Left colon (tissue), 2 donors: ENCODE measurements around the gene HMGB2. TPM values are rescaled to one million over a fixed set of nuclear protein-coding genes. Genes with fewer than 3 reads are reported as not detected.
A peak's percentile ranks its signal among the peaks of the same experiment; 100 is the strongest.

ENCODE experiments used
- ATAC-seq: fragments of 200-7000 bp; cut with Tn5 transposase; one replicate; pipeline ENCODE4 v1.9.1; 2020; ENCODE audit warnings: mild to moderate bottlenecking, moderate library complexity
- DNase-seq, 2 donors: peaks; one replicate each; pipeline ENCODE4 v3.0.0-alpha.2; 2020
- intact Hi-C, 2 donors: fragments of 100-400 bp; cut with DNase I in 1 of 2; cut with micrococcal nuclease in 1 of 2; formaldehyde crosslinking; loops; one replicate each; pipeline versions ENCODE4 v1.11.2 to v1.14.0; 2022; cut with DNase I, micrococcal nuclease
- long read RNA-seq: library from polyadenylated mRNA; unstranded; transcript quantifications from one replicate; pipeline ENCODE4 v2.0.0, GENCODE V29; 2021
- total RNA-seq, 2 donors: library from RNA; stranded (reverse); fragmentation: NEBNext Ultra II Directional; extraction: Animal tissue kit (Norgen Biotek cat#: 25700); gene quantifications; one replicate each; pipeline ENCODE4 v1.2.1, GENCODE V29; 2021
- donor health status: DM: no; HTN: no; CAD: no.
- donor health status: DM: yes; HTN: yes; CAD: no.

The HMGB2 gene
- total RNA-seq: 10 to 100 TPM; 41.5 to 61.3 TPM
- long read RNA-seq, transcript HMGB2-201 (5 exons, 1,889 nt): major isoform, 23 of 32 reads
- long read RNA-seq, transcript HMGB2-203 (5 exons, 1,175 nt): minor isoform, 5 of 32 reads
- long read RNA-seq, partial matches to known transcripts: 0 of 32 reads
- long read RNA-seq, other reads (novel, unspliced or antisense): 2 of 32 reads

GRCh38 chr4:173334085-173334890 is at the start of gene HMGB2:
Gene HMGB2, minus strand, starts transcription at chr4:173334358. Its CDS starts 709 bp downstream, at chr4:173333649.
- DNase-seq (peak; percentile 100), ATAC-seq (peak; percentile 88)
- intact Hi-C loops: loop anchor here in 1 of 2 donors (5.0 kb wide), 1 partner anchor 38 kb away; the partner anchor contains the start of gene SAP30

- DNase-seq: no peak
- intact Hi-C loops: no loop called here
- ATAC-seq: no peak
Measured at GRCh38 chr4:173382349-173382748, 48.2 kb upstream of the HMGB2 start.

- ATAC-seq: no peak
- intact Hi-C loops: no loop called here
- DNase-seq: no peak
Measured at GRCh38 chr4:173381610-173382009, 47.5 kb upstream of the HMGB2 start.

- DNase-seq (no peak), ATAC-seq (no peak)
- intact Hi-C loops: no loop called here
Measured at GRCh38 chr4:173380987-173381386, 46.8 kb upstream of the HMGB2 start.

GRCh38 chr4:173379929-173380328 is 45.8 kb upstream of the HMGB2 start:
- ATAC-seq (no peak), DNase-seq (no peak)
- intact Hi-C loops: no loop called here

GRCh38 chr4:173374588-173374987 is 40.4 kb upstream of the HMGB2 start:
- intact Hi-C loops: loop anchor here in 1 of 2 donors (5.0 kb wide), 1 partner anchor 42 kb away; the partner anchor contains the start of gene HMGB2
- no peak for ATAC-seq
- no peak for DNase-seq

GRCh38 chr4:173371292-173372192 is 37.4 kb upstream of the HMGB2 start:
- peak; percentile 31 for ATAC-seq

GRCh38 chr4:173370477-173371291 is 36.5 kb upstream of the HMGB2 start, which contains the start of gene SAP30:
Gene SAP30, plus strand, starts transcription at chr4:173370954. Its CDS starts 229 bp downstream, at chr4:173371183.
- peak; percentile 98 to 99 for DNase-seq
- intact Hi-C loops: loop anchor here in 1 of 2 donors (5.0 kb wide), 1 partner anchor 38 kb away; the partner anchor contains the start of gene HMGB2
- peak; percentile 91 for ATAC-seq

More at GRCh38 chr4:173371292-173372192, 37.4 kb upstream of the HMGB2 start:
- peak; percentile 68 to 78 for DNase-seq
- intact Hi-C loops: loop anchor here in 1 of 2 donors (5.0 kb wide), 1 partner anchor 39 kb away; the partner anchor contains the start of gene HMGB2

- ATAC-seq (no peak), DNase-seq (peak; percentile 70 to 75)
- intact Hi-C loops: loop anchor here in 1 of 2 donors (5.0 kb wide), 1 partner anchor 38 kb away; the partner anchor contains the start of gene HMGB2
Measured at GRCh38 chr4:173370130-173370476, 35.9 kb upstream of the HMGB2 start.

- DNase-seq (no peak), ATAC-seq (no peak)
- intact Hi-C loops: no loop called here
Measured at GRCh38 chr4:173367946-173368345, 33.8 kb upstream of the HMGB2 start.

GRCh38 chr4:173367285-173367684 is 33.1 kb upstream of the HMGB2 start:
- ATAC-seq (no peak), DNase-seq (no peak)
- intact Hi-C loops: no loop called here

- ATAC-seq: no peak
- intact Hi-C loops: no loop called here
- peak; percentile 19 to 24 for DNase-seq
Measured at GRCh38 chr4:173365359-173365996, 31.3 kb upstream of the HMGB2 start.

GRCh38 chr4:173362666-173363065 is 28.5 kb upstream of the HMGB2 start:
- ATAC-seq (no peak), DNase-seq (no peak)
- intact Hi-C loops: no loop called here

- intact Hi-C loops: no loop called here
- ATAC-seq: peak; percentile 48
- no peak for DNase-seq
Measured at GRCh38 chr4:173360587-173361221, 26.5 kb upstream of the HMGB2 start.

- ATAC-seq (no peak), DNase-seq (no peak)
- intact Hi-C loops: no loop called here
Measured at GRCh38 chr4:173357939-173358338, 23.8 kb upstream of the HMGB2 start.

- intact Hi-C loops: no loop called here
- no peak for DNase-seq
- no peak for ATAC-seq
Measured at GRCh38 chr4:173347467-173347866, 13.3 kb upstream of the HMGB2 start.

- intact Hi-C loops: no loop called here
- no peak for ATAC-seq
- no peak for DNase-seq
Measured at GRCh38 chr4:173346074-173346473, 11.9 kb upstream of the HMGB2 start.
